Measurements from ENCODE around the gene PHF20.
"Not testable (repeated sequence)": the region's sequence is repeated elsewhere in the genome, so short reads cannot be mapped to it uniquely, and the experiment has no call there.

The PHF20 gene

GRCh38 chr20:35783811-35784210 lies 12.0 kb downstream of the PHF20 start:
- DNase-seq, result not testable (repeated sequence)

GRCh38 chr20:35785541-35785940 lies 13.7 kb downstream of the PHF20 start:
- DNase-seq, result not testable (repeated sequence)

- no peak for DNase-seq
These were observed 17.0 kb downstream of the PHF20 start for GRCh38 chr20:35788796-35789195.

GRCh38 chr20:35791097-35791496 lies 19.3 kb downstream of the PHF20 start:
- DNase-seq, result no peak

- no peak for DNase-seq
These were observed 20.0 kb downstream of the PHF20 start for GRCh38 chr20:35791821-35792220.

- no peak for DNase-seq
These were observed 20.9 kb downstream of the PHF20 start for GRCh38 chr20:35792740-35793139.

- no peak for DNase-seq
These were observed 24.8 kb downstream of the PHF20 start for GRCh38 chr20:35796571-35796970.

GRCh38 chr20:35801865-35802264 lies 30.1 kb downstream of the PHF20 start:
- no peak for DNase-seq

- no peak for DNase-seq
These were observed 34.3 kb downstream of the PHF20 start for GRCh38 chr20:35806075-35806474.

- no peak for DNase-seq
These were observed 36.1 kb downstream of the PHF20 start for GRCh38 chr20:35807877-35808276.

- no peak for DNase-seq
These were observed 48.9 kb downstream of the PHF20 start for GRCh38 chr20:35820715-35821114.

GRCh38 chr20:35821807-35822242 lies 50.0 kb downstream of the PHF20 start:
- no peak for DNase-seq

GRCh38 chr20:35823147-35823546 lies 51.3 kb downstream of the PHF20 start:
- DNase-seq, result no peak

- no peak for DNase-seq
These were observed 52.1 kb downstream of the PHF20 start for GRCh38 chr20:35823937-35824336.

GRCh38 chr20:35826397-35826998 lies 54.7 kb downstream of the PHF20 start:
- DNase-seq, result no peak

GRCh38 chr20:35828434-35828833 lies 56.6 kb downstream of the PHF20 start:
- no peak for DNase-seq

- DNase-seq, result no peak
These were observed 57.1 kb downstream of the PHF20 start for GRCh38 chr20:35828916-35829315.

GRCh38 chr20:35830264-35830663 lies 58.4 kb downstream of the PHF20 start:
- DNase-seq, result no peak

- DNase-seq, result no peak
These were observed 59.2 kb downstream of the PHF20 start for GRCh38 chr20:35831029-35831428.

- DNase-seq, result no peak
These were observed 60.2 kb downstream of the PHF20 start for GRCh38 chr20:35831971-35832370.

- DNase-seq, result no peak
These were observed 61.4 kb downstream of the PHF20 start for GRCh38 chr20:35833241-35833640.

GRCh38 chr20:35837577-35838195 lies 65.9 kb downstream of the PHF20 start:
- DNase-seq, result no peak

- no peak for DNase-seq
These were observed 66.4 kb downstream of the PHF20 start for GRCh38 chr20:35838205-35838604.

GRCh38 chr20:35839904-35840303 lies 68.1 kb downstream of the PHF20 start:
- DNase-seq, result no peak

- DNase-seq, result no peak
These were observed 68.6 kb downstream of the PHF20 start for GRCh38 chr20:35840421-35840820.
